DOHH2 (cell line): Measurements from ENCODE around the gene SEMA4G.
"Not testable (repeated sequence)": the region's sequence is repeated elsewhere in the genome, so short reads cannot be mapped to it uniquely, and the experiment has no call there.

ENCODE experiments used
- H3F3A ChIP-seq: fragments of 200-600 bp; sonication (generic), shearing (Covaris generic); 2 replicates; pipeline ENCODE4 v1.6.0; 2016; ENCODE audit warnings: antibody characterized with exemption, mild to moderate bottlenecking; ENCODE audit not compliant: control insufficient read depth, insufficient read depth
- H3K27ac ChIP-seq: fragments of 200-600 bp; sonication (generic); 2 replicates; pipeline ENCODE4 v1.5.1; 2014; ENCODE audit warnings: low read depth, mild to moderate bottlenecking, low read length, moderate library complexity
- H3K27me3 ChIP-seq: fragments of 200-600 bp; sonication (generic); 2 replicates; pipeline ENCODE4 v1.6.1; 2014; ENCODE audit warnings: mild to moderate bottlenecking, low read length, mixed read lengths; ENCODE audit not compliant: control insufficient read depth
- H3K36me3 ChIP-seq: fragments of 200-600 bp; sonication (generic); 2 replicates; pipeline ENCODE4 v1.6.1; 2014; ENCODE audit warnings: mild to moderate bottlenecking, low read length, moderate library complexity, mixed read lengths; ENCODE audit not compliant: control insufficient read depth
- H3K4me1 ChIP-seq: fragments of 200-600 bp; sonication (generic); 2 replicates; pipeline ENCODE4 v1.6.1; 2014; ENCODE audit warnings: mild to moderate bottlenecking, low read length, mixed read lengths; ENCODE audit not compliant: control insufficient read depth
- H3K4me2 ChIP-seq: fragments of 200-600 bp; sonication (generic); 2 replicates; pipeline ENCODE4 v1.6.0; 2014; ENCODE audit warnings: mild to moderate bottlenecking, low read length, moderate library complexity
- H3K4me3 ChIP-seq: fragments of 200-600 bp; sonication (generic); 2 replicates; pipeline ENCODE4 v1.5.1; 2014; ENCODE audit warnings: mild to moderate bottlenecking, low read length, mixed read lengths
- H3K79me2 ChIP-seq: fragments of 200-600 bp; sonication (generic); 2 replicates; pipeline ENCODE4 v1.6.1; 2014; ENCODE audit warnings: mild to moderate bottlenecking, low read length, mixed read lengths; ENCODE audit not compliant: control insufficient read depth
- H3K9me2 ChIP-seq: fragments of 200-600 bp; sonication (generic); replicated peaks from 2 replicates; pipeline ENCODE4 v1.6.1; 2014; ENCODE audit warnings: mild to moderate bottlenecking, low read length, mixed read lengths; ENCODE audit not compliant: control insufficient read depth
- H3K9me3 ChIP-seq: fragments of 200-600 bp; sonication (generic); 2 replicates; pipeline ENCODE4 v1.6.1; 2014; ENCODE audit warnings: antibody characterized with exemption, low read length, mixed read lengths; ENCODE audit not compliant: control insufficient read depth, insufficient read depth
- H4K20me1 ChIP-seq: fragments of 200-600 bp; sonication (generic); 2 replicates; pipeline ENCODE4 v1.6.0; 2014; ENCODE audit warnings: low read depth, mild to moderate bottlenecking, antibody characterized with exemption, low read length, moderate library complexity; ENCODE audit not compliant: control insufficient read depth, insufficient read depth
- CTCF ChIP-seq: fragments of 200-600 bp; sonication (generic); IDR thresholded peaks from one replicate; pipeline ENCODE4 v1.5.1; 2014; ENCODE audit warnings: antibody characterized with exemption, mild to moderate bottlenecking, low read depth, low read length; ENCODE audit not compliant: poor library complexity, severe bottlenecking
- EZH2phosphoT487 ChIP-seq: fragments of 200-600 bp; sonication (generic); IDR thresholded peaks from 2 replicates; pipeline ENCODE4 v1.6.1; 2017; ENCODE audit warnings: borderline replicate concordance, mild to moderate bottlenecking, antibody characterized with exemption, low read length, moderate library complexity, mixed read lengths

Gene SEMA4G

DNA sequence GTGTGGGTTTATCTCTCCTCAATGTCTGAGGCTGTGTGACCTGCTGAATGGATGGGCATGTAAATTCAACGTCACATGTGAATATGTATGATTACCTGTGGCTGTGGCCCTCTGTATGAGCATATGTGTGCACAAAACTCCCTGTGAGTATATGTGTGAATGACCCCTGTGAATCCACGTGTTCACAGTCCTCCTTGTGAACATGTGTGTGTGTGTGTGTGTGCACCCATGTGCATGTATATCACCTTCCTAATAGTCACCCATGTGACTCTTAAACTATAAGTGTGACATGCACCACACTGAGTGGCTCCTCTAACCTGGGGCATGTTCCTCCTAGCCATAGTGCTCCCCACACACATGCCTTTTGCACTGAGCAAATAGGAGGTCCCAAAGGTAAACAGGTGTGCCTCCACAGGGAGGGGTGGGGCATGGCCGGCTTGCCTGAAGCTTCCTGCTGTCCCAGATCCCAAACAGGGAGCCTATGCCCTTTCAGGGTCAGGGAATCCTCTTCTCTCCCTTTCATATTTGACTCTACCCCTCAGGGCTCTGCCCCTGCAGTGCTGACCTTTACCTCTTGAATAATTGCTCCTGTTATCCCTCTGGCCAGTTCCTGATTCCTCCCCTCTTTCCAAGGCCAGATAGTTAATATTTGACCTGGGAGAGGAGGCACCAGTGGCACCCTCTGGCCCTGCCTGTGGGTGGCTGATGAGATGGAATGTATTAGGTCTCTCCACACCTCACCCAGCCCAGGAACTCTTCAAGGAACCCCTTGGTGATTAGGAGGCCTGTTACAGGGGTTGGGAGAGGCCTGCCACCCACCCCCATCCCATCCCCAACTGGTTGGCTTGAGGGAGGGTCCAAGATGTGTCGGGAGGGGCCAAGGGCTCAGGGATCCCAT, 1.9 kb downstream of the SEMA4G start:
- no peaks in the 10 kb centered on the region for H3K9me3 ChIP-seq
- H4K20me1 ChIP-seq: no peaks in the 10 kb centered on the region
- TF ChIP-seq EZH2phosphoT487: no peak
- no peak for TF ChIP-seq CTCF
- H3K9me2 ChIP-seq: no peaks in the 10 kb centered on the region
- peaks cover 11% of the 10 kb centered on the region for H3K4me1 ChIP-seq
- H3K36me3 ChIP-seq: no peaks in the 10 kb centered on the region
- no peak overlapping the region for H3K4me3 ChIP-seq
- peaks cover 12% of the 10 kb centered on the region for H3K27me3 ChIP-seq
- no peak overlapping the region for H3K4me2 ChIP-seq
- H3K27ac ChIP-seq: no peak overlapping the region
- H3K79me2 ChIP-seq: no peaks in the 10 kb centered on the region
- peaks cover 5% of the 10 kb centered on the region; the same call in 1 of the 2 replicates for H3F3A ChIP-seq

DNA sequence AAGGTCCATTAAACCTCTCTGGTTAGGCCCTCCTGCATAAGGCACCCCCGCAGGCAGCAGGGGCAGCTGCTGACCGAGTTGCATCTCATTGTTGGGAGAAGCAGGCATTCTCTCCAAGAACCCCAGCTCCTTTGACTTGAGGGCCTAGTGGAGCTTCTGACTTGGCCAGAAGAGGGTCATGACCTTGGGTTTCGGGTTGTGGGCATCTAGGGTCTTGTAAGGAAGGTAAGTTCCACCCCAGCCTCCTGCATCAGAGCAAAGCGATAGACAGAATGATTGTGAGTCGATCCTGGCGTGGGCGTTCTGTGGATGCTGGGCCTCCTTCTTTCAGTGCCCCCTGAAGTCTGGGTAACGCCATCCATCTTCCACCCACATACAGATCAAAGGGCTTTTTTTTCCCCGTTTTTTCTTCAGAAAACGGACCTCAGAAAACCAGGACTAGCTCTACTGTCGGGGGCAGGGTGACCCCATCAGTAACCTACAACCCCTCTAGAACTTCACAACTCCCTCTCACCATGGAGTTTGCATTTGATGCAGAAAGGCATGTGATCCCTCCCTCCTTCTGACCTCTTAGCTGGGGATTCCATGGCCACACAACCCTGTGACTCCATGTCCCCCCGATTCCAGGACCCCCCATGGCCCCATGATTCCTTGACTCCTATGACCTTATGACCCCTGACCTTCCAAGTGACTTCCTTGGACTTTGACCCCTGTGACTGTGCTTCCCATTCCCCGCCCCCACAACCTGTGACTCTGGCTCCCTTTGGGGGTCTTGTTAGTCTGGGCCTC, 3.0 kb downstream of the SEMA4G start:
- peaks cover 2% of the 10 kb centered on the region; the same call in 1 of the 2 replicates for H3F3A ChIP-seq
- TF ChIP-seq CTCF (no peak), EZH2phosphoT487 (no peak)
- H3K9me2 ChIP-seq: no peaks in the 10 kb centered on the region
- no peaks in the 10 kb centered on the region for H3K36me3 ChIP-seq
- no peak overlapping the region for H3K4me2 ChIP-seq
- H3K79me2 ChIP-seq: no peaks in the 10 kb centered on the region
- H3K9me3 ChIP-seq: no peaks in the 10 kb centered on the region
- no peaks in the 10 kb centered on the region for H4K20me1 ChIP-seq
- H3K4me3 ChIP-seq: no peak overlapping the region
- no peak overlapping the region for H3K27ac ChIP-seq
- peaks cover 11% of the 10 kb centered on the region for H3K4me1 ChIP-seq
- H3K27me3 ChIP-seq: peaks cover 12% of the 10 kb centered on the region

- H3K79me2 ChIP-seq: no peaks in the 10 kb centered on the region
- H3F3A ChIP-seq: no peaks in the 10 kb centered on the region
- H3K4me3 ChIP-seq: no peak overlapping the region
- no peaks in the 10 kb centered on the region for H3K36me3 ChIP-seq
- TF ChIP-seq EZH2phosphoT487: no peak
- no peaks in the 10 kb centered on the region for H3K9me3 ChIP-seq
- H3K4me1 ChIP-seq: peaks cover 11% of the 10 kb centered on the region
- H3K9me2 ChIP-seq: no peaks in the 10 kb centered on the region
- no peak overlapping the region for H3K4me2 ChIP-seq
- H3K27me3 ChIP-seq: peaks cover 12% of the 10 kb centered on the region
- H4K20me1 ChIP-seq: no peaks in the 10 kb centered on the region
- H3K27ac ChIP-seq: no peak overlapping the region
Measured at GRCh38 chr10:100972904-100973535, 3.7 kb downstream of the SEMA4G start.

DNA sequence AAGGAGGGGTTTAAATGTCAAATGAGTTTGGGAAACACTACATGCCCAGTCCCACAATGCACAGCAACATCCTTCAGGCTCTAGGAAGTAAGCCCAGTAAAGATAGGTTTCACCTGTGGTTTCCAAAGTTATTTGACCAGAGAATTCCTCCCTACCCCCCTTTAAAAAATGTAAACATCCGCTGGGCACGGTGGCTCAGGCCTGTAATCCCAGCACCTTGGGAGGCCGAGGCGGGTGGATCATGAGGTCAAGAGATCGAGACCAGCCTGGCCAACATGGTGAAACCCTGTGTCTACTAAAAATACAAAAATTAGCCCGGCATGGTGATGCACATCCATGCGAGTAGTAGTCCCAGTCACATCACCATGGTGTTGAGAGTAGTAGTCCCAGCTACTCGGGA, 6.1 kb downstream of the SEMA4G start:
- not testable (repeated sequence) for H3K9me2 ChIP-seq, H3K4me2 ChIP-seq, H3K27ac ChIP-seq, H3F3A ChIP-seq, H3K9me3 ChIP-seq, H3K36me3 ChIP-seq, H3K27me3 ChIP-seq, H3K4me3 ChIP-seq, H4K20me1 ChIP-seq, H3K4me1 ChIP-seq, H3K79me2 ChIP-seq
